Gastroesophageal sphincter (tissue), 3 donors: Measurements from ENCODE around the gene C2CD5.

ENCODE experiments used
- POLR2A ChIP-seq, 2 donors: fragments of 450-650 bp; IDR thresholded peaks; one replicate each; pipeline ENCODE4 v1.6.1; 2017; ENCODE audit warnings: antibody characterized with exemption in 2 of 2, mild to moderate bottlenecking in 2 of 2, moderate library complexity in 1 of 2
- TF ChIP-seq, protein P1 (sequence below), 4 experiments: fragments of 200-600 bp in 2 of 4; fragments of 450-650 bp in 2 of 4; sonication (generic) in 1 of 4; IDR thresholded peaks; one replicate each; pipeline ENCODE4 v1.5.1; 2017 to 2019; ENCODE audit warnings: antibody characterized with exemption in 4 of 4, mild to moderate bottlenecking in 2 of 4, moderate library complexity in 2 of 4

GRCh38 chr12:22535478-22535877 lies 8.9 kb downstream of the C2CD5 start:
- TF ChIP-seq, protein P1, sequence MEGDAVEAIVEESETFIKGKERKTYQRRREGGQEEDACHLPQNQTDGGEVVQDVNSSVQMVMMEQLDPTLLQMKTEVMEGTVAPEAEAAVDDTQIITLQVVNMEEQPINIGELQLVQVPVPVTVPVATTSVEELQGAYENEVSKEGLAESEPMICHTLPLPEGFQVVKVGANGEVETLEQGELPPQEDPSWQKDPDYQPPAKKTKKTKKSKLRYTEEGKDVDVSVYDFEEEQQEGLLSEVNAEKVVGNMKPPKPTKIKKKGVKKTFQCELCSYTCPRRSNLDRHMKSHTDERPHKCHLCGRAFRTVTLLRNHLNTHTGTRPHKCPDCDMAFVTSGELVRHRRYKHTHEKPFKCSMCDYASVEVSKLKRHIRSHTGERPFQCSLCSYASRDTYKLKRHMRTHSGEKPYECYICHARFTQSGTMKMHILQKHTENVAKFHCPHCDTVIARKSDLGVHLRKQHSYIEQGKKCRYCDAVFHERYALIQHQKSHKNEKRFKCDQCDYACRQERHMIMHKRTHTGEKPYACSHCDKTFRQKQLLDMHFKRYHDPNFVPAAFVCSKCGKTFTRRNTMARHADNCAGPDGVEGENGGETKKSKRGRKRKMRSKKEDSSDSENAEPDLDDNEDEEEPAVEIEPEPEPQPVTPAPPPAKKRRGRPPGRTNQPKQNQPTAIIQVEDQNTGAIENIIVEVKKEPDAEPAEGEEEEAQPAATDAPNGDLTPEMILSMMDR (IDR thresholded peaks at IDR 0.05): no peak
- TF ChIP-seq POLR2A (IDR thresholded peaks at IDR 0.05): no peak
